IMR-90 (cell line): Measurements from ENCODE around the gene UGT1A3. TPM values are rescaled to one million over a fixed set of nuclear protein-coding genes. Genes with fewer than 3 reads are reported as not detected.

Experiments used
- ATAC-seq: fragments of 200-7000 bp; cut with Tn5 transposase; 2 replicates; pipeline ENCODE4 v1.9.1; 2020; ENCODE audit warnings: low read depth, mild to moderate bottlenecking, moderate library complexity
- BruUV-seq: library from RNA; stranded (reverse); fragments of 400-500 nt; replicated peaks from 2 replicates; lab custom pipeline; 2021; lab: Mats Ljungman, UMichigan
- CTCF ChIA-PET: fragments of 300-600 bp; formaldehyde crosslinking; extraction: SDS; loops from one replicate; lab custom pipeline; 2021; ENCODE audit warnings: antibody characterized with exemption; lab: Yijun Ruan, JAX
- POLR2A ChIA-PET: fragments of 300-600 bp; sonication (Branson Sonifier 250); formaldehyde crosslinking; loops from one replicate; lab custom pipeline; 2022; ENCODE audit warnings: antibody characterized with exemption; ENCODE audit not compliant: unreplicated experiment; lab: Charles Lee
- DNase-seq: peaks from one replicate; pipeline ENCODE4 v3.0.0; 2013
- H2AFZ ChIP-seq: replicated peaks from 2 replicates; pipeline ENCODE3; 2013; ENCODE audit warnings: low read length, mild to moderate bottlenecking; ENCODE audit not compliant: poor library complexity
- H2AK5ac ChIP-seq: 2 replicates; pipeline ENCODE4 v1.6.1; 2013; ENCODE audit warnings: low read depth, low read length, inconsistent platforms
- H2AK9ac ChIP-seq: replicated peaks from 2 replicates; pipeline ENCODE3; 2013; ENCODE audit warnings: mild to moderate bottlenecking, low read depth, low read length, moderate library complexity; ENCODE audit not compliant: poor library complexity
- H2BK120ac ChIP-seq: 2 replicates; pipeline ENCODE4 v1.6.1; 2013; ENCODE audit warnings: low read depth, low read length, inconsistent platforms
- H2BK15ac ChIP-seq: 3 replicates; pipeline ENCODE4 v1.6.1; 2013; ENCODE audit warnings: low read depth, low read length, inconsistent platforms
- H2BK20ac ChIP-seq: 2 replicates; pipeline ENCODE4 v1.6.1; 2013; ENCODE audit warnings: low read depth, mild to moderate bottlenecking, inconsistent platforms, low read length, moderate library complexity
- H2BK5ac ChIP-seq: 2 replicates; pipeline ENCODE4 v1.6.1; 2013; ENCODE audit warnings: mild to moderate bottlenecking, low read depth, low read length, inconsistent platforms; ENCODE audit not compliant: poor library complexity, severe bottlenecking
- H3K14ac ChIP-seq: replicated peaks from 2 replicates; pipeline ENCODE4 v1.6.1; 2013; ENCODE audit warnings: low read depth, low read length, inconsistent platforms
- H3K18ac ChIP-seq: 2 replicates; pipeline ENCODE4 v1.6.1; 2013; ENCODE audit warnings: low read depth, low read length, control low read depth
- H3K23ac ChIP-seq: 2 replicates; pipeline ENCODE4 v1.6.1; 2013; ENCODE audit warnings: low read depth, low read length, inconsistent platforms
- H3K27ac ChIP-seq: 2 replicates; pipeline ENCODE4 v1.5.1; 2013; ENCODE audit warnings: mild to moderate bottlenecking, control low read depth, low read length; ENCODE audit not compliant: insufficient read depth
- H3K27me3 ChIP-seq: 2 replicates; pipeline ENCODE4 v1.6.1; 2013; ENCODE audit warnings: low read length; ENCODE audit not compliant: control insufficient read depth, insufficient read depth
- H3K36me3 ChIP-seq: 2 replicates; pipeline ENCODE4 v1.6.1; 2013; ENCODE audit warnings: low read length, mixed read lengths; ENCODE audit not compliant: control insufficient read depth, insufficient read depth
- H3K4ac ChIP-seq: 2 replicates; pipeline ENCODE4 v1.6.1; 2013; ENCODE audit warnings: low read depth, low read length, inconsistent platforms
- H3K4me1 ChIP-seq: 2 replicates; pipeline ENCODE4 v1.6.1; 2013; ENCODE audit warnings: low read length, mixed read lengths; ENCODE audit not compliant: control insufficient read depth, insufficient read depth
- H3K4me2 ChIP-seq: 2 replicates; pipeline ENCODE4 v1.6.1; 2013; ENCODE audit warnings: low read depth, mild to moderate bottlenecking, control low read depth, low read length, moderate library complexity
- H3K4me3 ChIP-seq: 2 replicates; pipeline ENCODE4 v1.5.1; 2013; ENCODE audit warnings: low read depth, mild to moderate bottlenecking, control low read depth, low read length, moderate library complexity; ENCODE audit not compliant: insufficient read depth
- H3K56ac ChIP-seq: 2 replicates; pipeline ENCODE4 v1.6.1; 2013; ENCODE audit warnings: low read length, inconsistent platforms; ENCODE audit not compliant: insufficient read depth; ENCODE audit errors: extremely low read depth
- H3K79me1 ChIP-seq, 2 experiments: 2 replicates each; pipeline ENCODE4 v1.6.1; 2013; ENCODE audit warnings: low read length in 2 of 2, inconsistent platforms in 1 of 2, low read depth in 1 of 2
- H3K9ac ChIP-seq: 2 replicates; pipeline ENCODE4 v1.6.1; 2013; ENCODE audit warnings: low read depth, low read length, control low read depth
- H3K9me1 ChIP-seq: 2 replicates; pipeline ENCODE4 v1.6.1; 2013; ENCODE audit warnings: low read length, inconsistent platforms; ENCODE audit not compliant: insufficient read depth
- H3K9me3 ChIP-seq: 2 replicates; pipeline ENCODE4 v1.6.1; 2013; ENCODE audit warnings: low read length; ENCODE audit not compliant: control insufficient read depth, insufficient read depth
- H4K20me1 ChIP-seq: 2 replicates; pipeline ENCODE4 v1.6.1; 2013; ENCODE audit warnings: low read length, inconsistent platforms; ENCODE audit not compliant: insufficient read depth
- H4K5ac ChIP-seq: 2 replicates; pipeline ENCODE4 v1.6.1; 2013; ENCODE audit warnings: mild to moderate bottlenecking, low read depth, low read length, control low read depth
- H4K8ac ChIP-seq, 2 experiments: 2 replicates each; pipeline ENCODE4 v1.6.1; 2013; ENCODE audit warnings: low read depth in 2 of 2, low read length in 2 of 2, control low read depth in 1 of 2, inconsistent platforms in 1 of 2
- H4K91ac ChIP-seq: 2 replicates; pipeline ENCODE4 v1.6.1; 2013; ENCODE audit warnings: low read depth, low read length, inconsistent platforms; ENCODE audit not compliant: insufficient read depth
- BHLHE40 ChIP-seq: fragments of 150-350 bp; IDR thresholded peaks from 2 replicates; pipeline ENCODE4 v1.6.1; 2016; ENCODE audit warnings: mild to moderate bottlenecking, low read depth, low read length
- CEBPB ChIP-seq: IDR thresholded peaks from 2 replicates; pipeline ENCODE4 v1.6.1; 2012; ENCODE audit warnings: low read depth, low read length, improper control_type of control experiment
- CHD1 ChIP-seq: IDR thresholded peaks from 2 replicates; pipeline ENCODE4 v1.6.1; 2012; ENCODE audit warnings: low read depth, low read length, improper control_type of control experiment
- FOS ChIP-seq: fragments of 150-350 bp; IDR thresholded peaks from 2 replicates; pipeline ENCODE4 v1.6.1; 2016; ENCODE audit warnings: low read depth, low read length
- MAFK ChIP-seq: IDR thresholded peaks from 2 replicates; pipeline ENCODE4 v1.6.1; 2012; ENCODE audit warnings: low read depth, low read length, improper control_type of control experiment
- MAZ ChIP-seq: IDR thresholded peaks from 2 replicates; pipeline ENCODE4 v1.6.1; 2012; ENCODE audit warnings: low read depth, mild to moderate bottlenecking, low read length, improper control_type of control experiment, moderate library complexity, borderline replicate concordance
- NFE2L2 ChIP-seq: fragments of 150-350 bp; IDR thresholded peaks from 2 replicates; pipeline ENCODE4 v1.6.1; 2016; ENCODE audit warnings: low read depth, mild to moderate bottlenecking, low read length
- POLR2A ChIP-seq: IDR thresholded peaks from 2 replicates; pipeline ENCODE4 v1.6.1; 2012; ENCODE audit warnings: mild to moderate bottlenecking, low read depth, low read length
- RAD21 ChIP-seq: IDR thresholded peaks from 2 replicates; pipeline ENCODE4 v1.6.1; 2012; ENCODE audit warnings: low read length, improper control_type of control experiment
- RCOR1 ChIP-seq: IDR thresholded peaks from 2 replicates; pipeline ENCODE4 v1.6.1; 2012; ENCODE audit warnings: mild to moderate bottlenecking, low read length, improper control_type of control experiment; ENCODE audit not compliant: insufficient replicate concordance
- RFX5 ChIP-seq: IDR thresholded peaks from 2 replicates; pipeline ENCODE4 v1.8.0; 2012; ENCODE audit warnings: low read depth, mild to moderate bottlenecking, low read length, moderate library complexity
- SMC3 ChIP-seq: fragments of 150-350 bp; IDR thresholded peaks from 2 replicates; pipeline ENCODE4 v1.6.1; 2016; ENCODE audit warnings: low read depth, mild to moderate bottlenecking, antibody characterized with exemption, low read length, moderate library complexity
- WGBS, 2 experiments: methylation state at CpG; one replicate each; pipeline versions ENCODE4 v1.1.5 to v1.1.7; 2013; ENCODE audit warnings: missing lambda C conversion rate in 2 of 2; ENCODE audit not compliant: insufficient read length in 1 of 2; ENCODE audit errors: extremely low coverage in 2 of 2; 5-methylcytosine and 5-hydroxymethylcytosine counted together
- dilution Hi-C: fragments of 300-500 bp; cut with HindIII; formaldehyde crosslinking; loops from one replicate; pipeline ENCODE4 v1.14.3; 2018; ENCODE audit warnings: low sequenced_read_pairs; ENCODE audit not compliant: unreplicated experiment
- in situ Hi-C: fragments of 300-500 bp; cut with MboI; formaldehyde crosslinking; loops from 3 replicates; pipeline ENCODE4 v1.14.3; 2019; ENCODE audit warnings: low sequenced_read_pairs, inconsistent platforms, mixed read lengths
- intact Hi-C: fragments of 100-400 bp; cut with micrococcal nuclease; formaldehyde crosslinking; loops from 2 replicates; pipeline ENCODE4 v1.10.0; 2022
- polyA plus RNA-seq, 3 experiments: library from polyadenylated mRNA; depleted of rRNA; stranded (reverse); fragments of >200 nt; gene quantifications; 2 replicates each; pipeline ENCODE4 v1.2.3, GENCODE V29; 2012; ENCODE audit warnings: low replicate concordance in 1 of 3
- total RNA-seq: library from RNA; depleted of rRNA; stranded (reverse); fragments of >200 nt; gene quantifications from 2 replicates; pipeline ENCODE4 v1.2.3, GENCODE V29; 2012
- TF ChIP-seq, protein P1 (sequence below): fragments of 150-350 bp; IDR thresholded peaks from 2 replicates; pipeline ENCODE4 v1.6.1; 2017; ENCODE audit warnings: mild to moderate bottlenecking, antibody characterized with exemption, low read length, low read depth
- TF ChIP-seq, protein P2 (sequence below): conservative IDR thresholded peaks from 2 replicates; pipeline ENCODE4 v1.5.1; 2012; ENCODE audit warnings: mild to moderate bottlenecking, low read depth, low read length, improper control_type of control experiment
- TF ChIP-seq, protein P3 (sequence below): fragments of 150-350 bp; IDR thresholded peaks from 2 replicates; pipeline ENCODE4 v1.6.1; 2016; ENCODE audit warnings: low read depth, mild to moderate bottlenecking, low read length, moderate library complexity, borderline replicate concordance

The UGT1A3 gene
- total and polyA plus RNA-seq, 2 of the 4 experiments (the other 2 are of a cell fraction): not detected

DNA sequence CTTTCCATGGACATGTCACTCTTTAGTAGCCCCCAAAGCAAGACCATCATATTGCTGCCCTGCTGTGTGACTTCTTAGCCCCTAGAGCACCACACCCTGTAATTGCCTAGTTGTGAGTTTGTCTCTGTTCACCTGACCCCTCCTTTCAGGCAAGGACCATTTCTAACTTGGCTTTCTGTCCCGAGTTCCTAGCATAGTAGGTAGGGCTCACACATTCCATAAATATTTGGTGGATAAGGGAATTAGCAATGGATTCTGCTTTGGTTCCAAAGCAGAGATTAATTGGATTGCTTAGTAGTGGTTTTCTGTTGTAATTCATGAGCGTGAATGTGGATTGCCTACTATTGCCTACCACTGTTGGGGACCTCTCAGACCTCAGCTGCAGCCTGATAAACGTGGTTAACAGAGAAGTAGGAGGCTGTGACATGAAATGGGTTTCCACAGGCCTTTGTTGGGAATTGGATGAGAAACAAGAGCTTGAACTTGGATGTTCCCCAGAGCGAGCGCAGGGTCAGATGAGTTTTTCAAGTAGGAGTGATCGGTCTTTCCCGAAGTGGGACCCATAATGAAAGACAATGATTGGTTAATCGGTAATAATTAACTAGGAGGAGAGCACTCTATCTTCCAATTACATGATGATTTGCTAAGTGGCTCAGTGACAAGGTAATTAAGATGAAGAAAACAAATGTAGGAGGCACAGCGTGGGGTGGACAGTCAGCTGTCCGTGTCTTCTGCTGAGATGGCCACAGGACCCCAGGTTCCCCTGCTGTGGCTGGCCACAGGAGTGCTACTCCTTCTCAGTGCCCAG lies 17.8 kb downstream of the UGT1A3 start:
- no TSS peak for BruUV-seq
- no peak overlapping the region for H2AK9ac ChIP-seq
- H3K23ac ChIP-seq: no peak overlapping the region
- H3K4ac ChIP-seq: no peak overlapping the region
- H4K5ac ChIP-seq: no peak overlapping the region
- no peak overlapping the region for H2BK5ac ChIP-seq
- no peak overlapping the region for H3K14ac ChIP-seq
- no peaks in the 10 kb centered on the region; the same call in 1 of the 2 replicates for H3K27me3 ChIP-seq
- H3K27ac ChIP-seq: no peak overlapping the region
- no peak overlapping the region for H2AFZ ChIP-seq
- H3K18ac ChIP-seq: no peak overlapping the region
- peaks cover 4% of the 10 kb centered on the region; the same call in 1 of the 2 replicates for H3K9me3 ChIP-seq
- H3K4me3 ChIP-seq: no peak overlapping the region
- CTCF ChIA-PET: interaction anchor here (0.6 kb wide), 1 partner anchor 16 kb away, joined by 3 read pairs; no protein-coding TSS in a partner anchor
- H4K20me1 ChIP-seq: no peaks in the 10 kb centered on the region
- ATAC-seq: no peak
- no peak overlapping the region for H4K8ac ChIP-seq
- no peak overlapping the region for H2BK20ac ChIP-seq
- H2BK15ac ChIP-seq: no peak overlapping the region; the same call in 2 of the 3 replicates
- dilution Hi-C loops (no loop called here), intact Hi-C loops (no loop called here), in situ Hi-C loops (no loop called here)
- H3K9me1 ChIP-seq: no peaks in the 10 kb centered on the region
- no peak overlapping the region for H4K91ac ChIP-seq
- POLR2A ChIA-PET: no interaction called here
- H3K4me1 ChIP-seq: no peaks in the 10 kb centered on the region
- no peak overlapping the region for H3K4me2 ChIP-seq
- no peaks in the 10 kb centered on the region for H3K36me3 ChIP-seq
- H3K56ac ChIP-seq: no peak overlapping the region
- TF ChIP-seq MAFK: no peak
- TF ChIP-seq NFE2L2: no peak
- no peak for TF ChIP-seq RAD21
- TF ChIP-seq MAZ: no peak
- no peak for TF ChIP-seq CHD1
- no peak for TF ChIP-seq CEBPB
- TF ChIP-seq, protein P1, sequence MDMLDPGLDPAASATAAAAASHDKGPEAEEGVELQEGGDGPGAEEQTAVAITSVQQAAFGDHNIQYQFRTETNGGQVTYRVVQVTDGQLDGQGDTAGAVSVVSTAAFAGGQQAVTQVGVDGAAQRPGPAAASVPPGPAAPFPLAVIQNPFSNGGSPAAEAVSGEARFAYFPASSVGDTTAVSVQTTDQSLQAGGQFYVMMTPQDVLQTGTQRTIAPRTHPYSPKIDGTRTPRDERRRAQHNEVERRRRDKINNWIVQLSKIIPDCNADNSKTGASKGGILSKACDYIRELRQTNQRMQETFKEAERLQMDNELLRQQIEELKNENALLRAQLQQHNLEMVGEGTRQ: no peak
- no peak for TF ChIP-seq SMC3
- TF ChIP-seq POLR2A: no peak
- TF ChIP-seq, protein P2, sequence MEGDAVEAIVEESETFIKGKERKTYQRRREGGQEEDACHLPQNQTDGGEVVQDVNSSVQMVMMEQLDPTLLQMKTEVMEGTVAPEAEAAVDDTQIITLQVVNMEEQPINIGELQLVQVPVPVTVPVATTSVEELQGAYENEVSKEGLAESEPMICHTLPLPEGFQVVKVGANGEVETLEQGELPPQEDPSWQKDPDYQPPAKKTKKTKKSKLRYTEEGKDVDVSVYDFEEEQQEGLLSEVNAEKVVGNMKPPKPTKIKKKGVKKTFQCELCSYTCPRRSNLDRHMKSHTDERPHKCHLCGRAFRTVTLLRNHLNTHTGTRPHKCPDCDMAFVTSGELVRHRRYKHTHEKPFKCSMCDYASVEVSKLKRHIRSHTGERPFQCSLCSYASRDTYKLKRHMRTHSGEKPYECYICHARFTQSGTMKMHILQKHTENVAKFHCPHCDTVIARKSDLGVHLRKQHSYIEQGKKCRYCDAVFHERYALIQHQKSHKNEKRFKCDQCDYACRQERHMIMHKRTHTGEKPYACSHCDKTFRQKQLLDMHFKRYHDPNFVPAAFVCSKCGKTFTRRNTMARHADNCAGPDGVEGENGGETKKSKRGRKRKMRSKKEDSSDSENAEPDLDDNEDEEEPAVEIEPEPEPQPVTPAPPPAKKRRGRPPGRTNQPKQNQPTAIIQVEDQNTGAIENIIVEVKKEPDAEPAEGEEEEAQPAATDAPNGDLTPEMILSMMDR: no peak
- TF ChIP-seq FOS: no peak
- no peak for TF ChIP-seq RFX5
- TF ChIP-seq, protein P3, sequence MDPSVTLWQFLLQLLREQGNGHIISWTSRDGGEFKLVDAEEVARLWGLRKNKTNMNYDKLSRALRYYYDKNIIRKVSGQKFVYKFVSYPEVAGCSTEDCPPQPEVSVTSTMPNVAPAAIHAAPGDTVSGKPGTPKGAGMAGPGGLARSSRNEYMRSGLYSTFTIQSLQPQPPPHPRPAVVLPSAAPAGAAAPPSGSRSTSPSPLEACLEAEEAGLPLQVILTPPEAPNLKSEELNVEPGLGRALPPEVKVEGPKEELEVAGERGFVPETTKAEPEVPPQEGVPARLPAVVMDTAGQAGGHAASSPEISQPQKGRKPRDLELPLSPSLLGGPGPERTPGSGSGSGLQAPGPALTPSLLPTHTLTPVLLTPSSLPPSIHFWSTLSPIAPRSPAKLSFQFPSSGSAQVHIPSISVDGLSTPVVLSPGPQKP: no peak
- no peak for TF ChIP-seq BHLHE40
- TF ChIP-seq RCOR1: no peak
- H3K9ac ChIP-seq: no peak overlapping the region
- H2BK120ac ChIP-seq: no peak overlapping the region
- no CpG with 5 or more reads among the region's 10 CpGs for WGBS, 2 experiments
- H2AK5ac ChIP-seq: no peak overlapping the region
- no peak for DNase-seq
- H3K79me1 ChIP-seq: no peaks in the 10 kb centered on the region
